Neural cell (in vitro differentiated cells): Measurements from ENCODE around the gene ZXDC. TPM values are rescaled to one million over a fixed set of nuclear protein-coding genes. Genes with fewer than 3 reads are reported as not detected.

Experiments
- polyA plus RNA-seq: library from polyadenylated mRNA; depleted of rRNA; stranded (reverse); fragments of >200 nt; gene quantifications from 2 replicates; pipeline ENCODE4 v1.2.3, GENCODE V29; 2014

Gene ZXDC
- polyA plus RNA-seq, 1 donor from 2014 or later = 22.2 TPM

Other genes with a start within 250 kb of the ZXDC start
- gene KLF15, start 118.5 kb downstream of the ZXDC start, polyA plus RNA-seq = 0.46 TPM in 1 of 2 replicates, not detected in the other
- gene CFAP100, start 81.0 kb downstream of the ZXDC start, polyA plus RNA-seq = 2.3 TPM in 1 of 2 replicates, not detected in the other
- gene UROC1, start 41.9 kb upstream of the ZXDC start, polyA plus RNA-seq = not detected in 2 replicates
- gene CHST13, start 48.3 kb upstream of the ZXDC start, polyA plus RNA-seq = not detected in 2 replicates
- not detected in 2 replicates for gene C3orf22, start 83.0 kb upstream of the ZXDC start, polyA plus RNA-seq
- 2.2 and 2.5 TPM in 2 replicates for gene TXNRD3, start 179.2 kb upstream of the ZXDC start, polyA plus RNA-seq
- gene CHCHD6, start 228.3 kb upstream of the ZXDC start, polyA plus RNA-seq = 102 and 105 TPM in 2 replicates